Activated B cell treated with CpG ODN at 0.5 μM for 24 hours (primary cell): ENCODE data around the gene LARP6. TPM values are rescaled to one million over a fixed set of nuclear protein-coding genes. Genes with fewer than 3 reads are reported as not detected.
"Not testable (repeated sequence)": the region's sequence is repeated elsewhere in the genome, so short reads cannot be mapped to it uniquely, and the experiment has no call there.

Experiments
- ATAC-seq: fragments of 200-7000 bp; cut with Tn5 transposase; one replicate; pipeline ENCODE4 v1.10.0; 2021; ENCODE audit warnings: low read depth, mild to moderate bottlenecking, moderate library complexity
- CTCF ChIA-PET: fragments of 350-600 bp; sonication (Branson Sonifier 250); formaldehyde crosslinking; loops from one replicate; lab custom pipeline; 2021; ENCODE audit warnings: antibody characterized with exemption; lab: Charles Lee
- POLR2A ChIA-PET: fragments of 350-600 bp; sonication (Branson Sonifier 250); formaldehyde crosslinking; loops from one replicate; lab custom pipeline; 2021; ENCODE audit warnings: antibody characterized with exemption; lab: Charles Lee
- DNase-seq: peaks from one replicate; pipeline ENCODE4 v3.0.0; 2022
- H3K27ac Mint-ChIP-seq: one replicate; pipeline ENCODE4 v1.8.0; 2020; ENCODE audit warnings: mixed read lengths
- H3K27me3 Mint-ChIP-seq: one replicate; pipeline ENCODE4 v1.8.0; 2021; ENCODE audit warnings: mixed read lengths
- H3K36me3 Mint-ChIP-seq: one replicate; pipeline ENCODE4 v1.8.0; 2021; ENCODE audit warnings: low read depth, mixed read lengths
- H3K4me1 Mint-ChIP-seq: one replicate; pipeline ENCODE4 v1.8.0; 2021; ENCODE audit warnings: mixed read lengths
- H3K4me3 Mint-ChIP-seq: one replicate; pipeline ENCODE4 v1.8.0; 2020; ENCODE audit warnings: mild to moderate bottlenecking, mixed read lengths
- H3K9me3 Mint-ChIP-seq: one replicate; pipeline ENCODE4 v1.8.0; 2020; ENCODE audit warnings: mixed read lengths
- CTCF ChIP-seq: fragments of 200-600 bp; IDR thresholded peaks from one replicate; pipeline ENCODE4 v1.8.0; 2022; ENCODE audit warnings: antibody characterized with exemption, mild to moderate bottlenecking
- intact Hi-C: fragments of 100-400 bp; cut with micrococcal nuclease; formaldehyde crosslinking; loops from one replicate; pipeline ENCODE4 v1.15.1; 2024
- total RNA-seq: library from RNA; stranded (reverse); gene quantifications from 2 replicates; pipeline ENCODE4 v1.2.3, GENCODE V29; 2022

Gene LARP6
- total RNA-seq, 1 donor from 2014 or later: not detected

DNA sequence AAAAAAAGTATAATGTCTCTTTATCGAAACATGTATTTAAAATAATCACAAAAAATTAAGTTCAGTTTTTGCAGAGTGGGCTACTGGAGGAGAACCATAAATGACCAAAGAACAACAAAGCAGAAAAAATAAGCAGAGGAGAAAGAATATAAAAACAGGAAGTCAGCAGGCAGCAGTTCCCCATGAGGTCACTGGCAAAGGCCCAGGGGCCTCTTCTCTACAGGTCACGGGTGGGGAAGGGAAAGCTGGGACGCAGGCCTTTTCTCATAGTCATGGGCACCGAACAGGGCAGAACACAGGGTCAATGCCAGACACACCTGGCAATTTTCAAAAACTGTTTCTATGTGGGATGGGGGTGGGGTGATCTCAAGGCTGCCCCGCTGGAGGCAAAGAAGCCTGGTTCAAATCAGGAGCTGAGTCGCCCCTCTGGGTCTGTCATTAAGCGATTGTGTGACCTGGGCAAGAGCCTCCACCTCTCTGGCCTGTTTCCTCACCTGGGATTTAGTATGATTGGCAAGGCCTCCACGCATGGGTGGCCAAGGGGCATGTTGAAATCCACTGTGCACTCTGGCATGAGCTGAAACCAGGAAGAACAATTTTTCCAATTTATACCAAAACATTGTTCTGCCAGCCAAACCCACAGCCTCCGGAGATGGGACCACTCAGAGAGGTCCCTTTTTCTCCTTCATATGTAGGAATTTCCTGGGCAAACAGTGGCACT is 46.8 kb downstream of the LARP6 start:
- ChIA-PET CTCF (no interaction called here), POLR2A (interaction anchor here (0.6 kb wide), 1 partner anchor 11 kb away, joined by 8 read pairs; no protein-coding TSS in a partner anchor)
- H3K27ac Mint-ChIP-seq: no peak overlapping the region
- intact Hi-C loops: no loop called here
- no peak for DNase-seq
- peaks cover 12% of the 10 kb centered on the region for H3K4me1 Mint-ChIP-seq
- peaks cover 8% of the 10 kb centered on the region for H3K27me3 Mint-ChIP-seq
- no peak for ATAC-seq
- no peaks in the 10 kb centered on the region for H3K36me3 Mint-ChIP-seq
- H3K4me3 Mint-ChIP-seq: no peak overlapping the region
- H3K9me3 Mint-ChIP-seq: no peaks in the 10 kb centered on the region
- no peak for TF ChIP-seq CTCF

- CTCF ChIA-PET: interaction anchor here (1.2 kb wide), 1 partner anchor 13 kb away, joined by 3 read pairs; no protein-coding TSS in a partner anchor
- H3K27me3 Mint-ChIP-seq, DNase-seq: not testable (repeated sequence)
These were observed 49.6 kb downstream of the LARP6 start for GRCh38 chr15:70804388-70804787.

GRCh38 chr15:70802629-70803028 is 51.3 kb downstream of the LARP6 start:
- TF ChIP-seq CTCF: no peak
- Mint-ChIP-seq H3K9me3 (no peaks in the 10 kb centered on the region), H3K27ac (no peak overlapping the region), H3K4me1 (peaks cover 10% of the 10 kb centered on the region), H3K27me3 (peaks cover 15% of the 10 kb centered on the region), H3K4me3 (no peak overlapping the region), H3K36me3 (no peaks in the 10 kb centered on the region)
- intact Hi-C loops: no loop called here
- DNase-seq: no peak
- CTCF ChIA-PET: no interaction called here
- POLR2A ChIA-PET: no interaction called here
- ATAC-seq: no peak

More at GRCh38 chr15:70804388-70804787, 49.6 kb downstream of the LARP6 start:
- H3K36me3 Mint-ChIP-seq, intact Hi-C loops, ATAC-seq, POLR2A ChIA-PET, H3K27ac Mint-ChIP-seq, H3K9me3 Mint-ChIP-seq, H3K4me3 Mint-ChIP-seq: not testable (repeated sequence)
- peaks cover 10% of the 10 kb centered on the region for H3K4me1 Mint-ChIP-seq

- TF ChIP-seq CTCF: no peak
- Mint-ChIP-seq H3K27me3 (peaks cover 17% of the 10 kb centered on the region), H3K4me1 (no peaks in the 10 kb centered on the region), H3K36me3 (no peaks in the 10 kb centered on the region), H3K9me3 (no peaks in the 10 kb centered on the region), H3K4me3 (no peak overlapping the region), H3K27ac (no peak overlapping the region)
- ATAC-seq (no peak), DNase-seq (no peak)
- POLR2A ChIA-PET: no interaction called here
- CTCF ChIA-PET: interaction anchor here (1.2 kb wide), 2 partner anchors 10 to 24 kb away, joined by 3 to 4 read pairs; no protein-coding TSS in a partner anchor
- intact Hi-C loops: no loop called here
These were observed 52.8 kb downstream of the LARP6 start for GRCh38 chr15:70801109-70801508.

GRCh38 chr15:70799667-70800450 is 54.1 kb downstream of the LARP6 start:
- DNase-seq (no peak), ATAC-seq (no peak)
- no peaks in the 10 kb centered on the region for H3K36me3 Mint-ChIP-seq
- no peak overlapping the region for H3K4me3 Mint-ChIP-seq
- H3K4me1 Mint-ChIP-seq: no peaks in the 10 kb centered on the region
- H3K9me3 Mint-ChIP-seq: no peaks in the 10 kb centered on the region
- H3K27me3 Mint-ChIP-seq: peaks cover 19% of the 10 kb centered on the region
- intact Hi-C loops: no loop called here
- H3K27ac Mint-ChIP-seq: no peak overlapping the region
- CTCF ChIA-PET: interaction anchor here (1.2 kb wide), 1 partner anchor 12 kb away, joined by 3 read pairs; no protein-coding TSS in a partner anchor
- no peak for TF ChIP-seq CTCF
- POLR2A ChIA-PET: no interaction called here
